Thoracic aorta (tissue), 2 donors: ENCODE measurements around the gene PAFAH2. TPM values are rescaled to one million over a fixed set of nuclear protein-coding genes. Genes with fewer than 3 reads are reported as not detected.

ENCODE experiments used
- ATAC-seq: fragments of 150-250 bp; one replicate; pipeline ENCODE4 v1.8.0; 2017; ENCODE audit warnings: low read depth; ENCODE audit not compliant: insufficient number of reproducible peaks, low FRiP score
- DNase-seq: peaks from one replicate; pipeline ENCODE4 v3.0.0-alpha.2; 2020; ENCODE audit warnings: low spot score
- H3K27ac ChIP-seq, 2 donors: fragments of 200-600 bp; sonication (generic); 1 replicate in 1 of 2; 2 replicates in 1 of 2; pipeline ENCODE4 v1.5.1; 2016; ENCODE audit warnings: mild to moderate bottlenecking in 2 of 2, moderate library complexity in 2 of 2
- H3K27me3 ChIP-seq: fragments of 200-600 bp; sonication (generic); replicated peaks from 2 replicates; pipeline ENCODE4 v1.6.0; 2016; ENCODE audit warnings: mild to moderate bottlenecking; ENCODE audit not compliant: insufficient read depth
- H3K36me3 ChIP-seq: fragments of 200-600 bp; sonication (generic); one replicate; pipeline ENCODE4 v1.5.1; 2016
- H3K4me1 ChIP-seq, 2 donors: fragments of 200-600 bp; sonication (generic); 1 replicate in 1 of 2; 2 replicates in 1 of 2; pipeline versions ENCODE4 v1.5.1 to v1.6.0; 2016; ENCODE audit warnings: low read depth in 2 of 2, mild to moderate bottlenecking in 1 of 2; ENCODE audit not compliant: control insufficient read depth in 1 of 2
- H3K4me3 ChIP-seq: fragments of 200-600 bp; sonication (generic); 2 replicates; pipeline ENCODE4 v1.5.1; 2016; ENCODE audit warnings: mild to moderate bottlenecking
- H3K9me3 ChIP-seq: fragments of 200-600 bp; sonication (generic); 2 replicates; pipeline ENCODE4 v1.5.1; 2016
- CTCF ChIP-seq: fragments of 200-600 bp; sonication (generic); IDR thresholded peaks from one replicate; pipeline ENCODE4 v1.5.1; 2019; ENCODE audit warnings: antibody characterized with exemption
- total RNA-seq, 2 donors: library from RNA; depleted of rRNA; stranded (reverse); fragments of >200 nt; gene quantifications; one replicate each; pipeline versions ENCODE4 v1.1.0 to v1.2.3, GENCODE V29; 2016

PAFAH2 gene
- total RNA-seq, 2 donors from 2014 or later, result 3.6 to 6.9 TPM

- H3K4me1 ChIP-seq, result peaks cover 8 to 13% of the 10 kb centered on the region in 2 donors
- no peaks in the 10 kb centered on the region for H3K36me3 ChIP-seq
- H3K27ac ChIP-seq, result no peak overlapping the region
- no peak for DNase-seq
- ATAC-seq, result no peak
- no peak overlapping the region for H3K4me3 ChIP-seq
- H3K9me3 ChIP-seq, result no peaks in the 10 kb centered on the region
- H3K27me3 ChIP-seq, result no peaks in the 10 kb centered on the region
- TF ChIP-seq CTCF, result no peak
Observed at GRCh38 chr1:26038904-26039303, 41.0 kb upstream of the PAFAH2 start.

- H3K27ac ChIP-seq, result no peak overlapping the region
- TF ChIP-seq CTCF, result no peak
- no peaks in the 10 kb centered on the region for H3K27me3 ChIP-seq
- no peaks in the 10 kb centered on the region for H3K36me3 ChIP-seq
- H3K4me3 ChIP-seq, result no peak overlapping the region
- no peaks in the 10 kb centered on the region for H3K9me3 ChIP-seq
- DNase-seq (no peak), ATAC-seq (no peak)
- peaks cover 8 to 13% of the 10 kb centered on the region in 2 donors for H3K4me1 ChIP-seq
Observed at GRCh38 chr1:26038477-26038876, 40.6 kb upstream of the PAFAH2 start.

GRCh38 chr1:26037904-26038303, 40.0 kb upstream of the PAFAH2 start:
- Histone ChIP-seq H3K4me1 (peaks cover 8 to 13% of the 10 kb centered on the region in 2 donors), H3K27me3 (no peaks in the 10 kb centered on the region), H3K4me3 (no peak overlapping the region), H3K27ac (no peak overlapping the region), H3K36me3 (no peaks in the 10 kb centered on the region), H3K9me3 (no peaks in the 10 kb centered on the region)
- ATAC-seq (no peak), DNase-seq (no peak)
- no peak for TF ChIP-seq CTCF

- no peak for DNase-seq
- H3K9me3 ChIP-seq, result no peaks in the 10 kb centered on the region
- peaks cover 8 to 13% of the 10 kb centered on the region in 2 donors for H3K4me1 ChIP-seq
- no peaks in the 10 kb centered on the region for H3K36me3 ChIP-seq
- no peak overlapping the region for H3K27ac ChIP-seq
- H3K4me3 ChIP-seq, result no peak overlapping the region
- TF ChIP-seq CTCF, result no peak
- ATAC-seq, result no peak
- H3K27me3 ChIP-seq, result no peaks in the 10 kb centered on the region
Observed at GRCh38 chr1:26036756-26037281, 39.0 kb upstream of the PAFAH2 start.

- peak; percentile 79 for ATAC-seq
- Histone ChIP-seq H3K27ac (peak overlapping the region in 1 of 2 donors; percentile 60), H3K4me3 (peak overlapping the region; percentile 98), H3K27me3 (no peaks in the 10 kb centered on the region), H3K9me3 (no peaks in the 10 kb centered on the region), H3K36me3 (no peaks in the 10 kb centered on the region), H3K4me1 (peaks cover 8 to 13% of the 10 kb centered on the region in 2 donors)
- peak; percentile 33 for DNase-seq
- TF ChIP-seq CTCF, result peak; percentile 100
Observed at GRCh38 chr1:26035959-26036755, 38.3 kb upstream of the PAFAH2 start.
